WTC11 (cell line): ENCODE measurements around the gene WEE1. TPM values are rescaled to one million over a fixed set of nuclear protein-coding genes. Genes with fewer than 3 reads are reported as not detected.

Source experiments
- ATAC-seq: fragments of 200-7000 bp; cut with Tn5 transposase; 2 replicates; pipeline ENCODE4 v1.10.0; 2021; ENCODE audit warnings: mild to moderate bottlenecking, moderate library complexity
- CTCF ChIA-PET: fragments of 300-600 bp; sonication (Branson Sonifier 250); formaldehyde crosslinking; loops from one replicate; lab custom pipeline; 2021; ENCODE audit warnings: antibody characterized with exemption; lab: Charles Lee
- POLR2A ChIA-PET: fragments of 350-600 bp; sonication (Branson Sonifier 250); formaldehyde crosslinking; loops from one replicate; lab custom pipeline; 2021; ENCODE audit warnings: antibody characterized with exemption; lab: Charles Lee
- DNase-seq: peaks from one replicate; pipeline ENCODE4 v3.0.0; 2021; ENCODE audit warnings: low spot score
- H3K27ac Mint-ChIP-seq: 2 replicates; pipeline ENCODE4 v1.8.0; 2021; ENCODE audit warnings: mixed read lengths
- H3K27me3 Mint-ChIP-seq: 2 replicates; pipeline ENCODE4 v1.8.0; 2021; ENCODE audit warnings: low read depth, mild to moderate bottlenecking, moderate library complexity, mixed read lengths
- H3K36me3 Mint-ChIP-seq: 2 replicates; pipeline ENCODE4 v1.8.0; 2021; ENCODE audit warnings: mixed read lengths
- H3K4me1 Mint-ChIP-seq: 2 replicates; pipeline ENCODE4 v1.8.0; 2022; ENCODE audit warnings: mixed read lengths
- H3K4me3 Mint-ChIP-seq: 2 replicates; pipeline ENCODE4 v1.8.0; 2021; ENCODE audit warnings: mild to moderate bottlenecking, moderate library complexity, mixed read lengths
- H3K9me3 Mint-ChIP-seq: 2 replicates; pipeline ENCODE4 v1.8.0; 2021; ENCODE audit warnings: mixed read lengths
- CDX4 ChIP-seq: fragments of 250-450 bp; sonication (Bioruptor Pico); IDR thresholded peaks from 2 replicates; pipeline ENCODE4 v1.9.0; 2021; ENCODE audit warnings: moderate library complexity, mild to moderate bottlenecking, inconsistent platforms, borderline replicate concordance
- ETV6 ChIP-seq: sonication (generic); formaldehyde crosslinking; IDR thresholded peaks from 2 replicates; pipeline ENCODE4 v1.8.1; 2022; ENCODE audit warnings: mild to moderate bottlenecking, missing genetic modification reagents
- GABPB1 ChIP-seq: sonication (generic); formaldehyde crosslinking; IDR thresholded peaks from 2 replicates; pipeline ENCODE4 v1.8.1; 2023; ENCODE audit warnings: mild to moderate bottlenecking, missing genetic modification reagents
- MAX ChIP-seq: sonication (generic); formaldehyde crosslinking; IDR thresholded peaks from 2 replicates; pipeline ENCODE4 v1.8.0; 2022; ENCODE audit warnings: mild to moderate bottlenecking, missing genetic modification reagents
- MYBL2 ChIP-seq: sonication (generic); formaldehyde crosslinking; IDR thresholded peaks from 2 replicates; pipeline ENCODE4 v1.8.1; 2023; ENCODE audit warnings: mild to moderate bottlenecking, moderate library complexity, missing genetic modification reagents
- NFE2L1 ChIP-seq: sonication (generic); formaldehyde crosslinking; IDR thresholded peaks from 2 replicates; pipeline ENCODE4 v1.8.1; 2023; ENCODE audit warnings: missing genetic modification reagents
- NR2C2 ChIP-seq: sonication (generic); formaldehyde crosslinking; IDR thresholded peaks from 2 replicates; pipeline ENCODE4 v1.8.0; 2022; ENCODE audit warnings: mild to moderate bottlenecking, missing genetic modification reagents
- NR3C1 ChIP-seq: sonication (generic); formaldehyde crosslinking; conservative IDR thresholded peaks from 2 replicates; pipeline ENCODE4 v1.8.1; 2023; ENCODE audit warnings: low read depth, mild to moderate bottlenecking, missing genetic modification reagents
- STAT6 ChIP-seq: sonication (generic); formaldehyde crosslinking; conservative IDR thresholded peaks from 2 replicates; pipeline ENCODE4 v1.8.1; 2023; ENCODE audit warnings: mild to moderate bottlenecking, low read depth, missing genetic modification reagents, moderate library complexity
- TCF7 ChIP-seq: sonication (generic); formaldehyde crosslinking; IDR thresholded peaks from 2 replicates; pipeline ENCODE4 v1.8.0; 2022; ENCODE audit warnings: mild to moderate bottlenecking, low read depth, missing genetic modification reagents, moderate library complexity
- TEAD4 ChIP-seq: sonication (generic); formaldehyde crosslinking; IDR thresholded peaks from 2 replicates; pipeline ENCODE4 v1.8.0; 2022; ENCODE audit warnings: mild to moderate bottlenecking, missing genetic modification reagents
- ZNF121 ChIP-seq: sonication (generic); formaldehyde crosslinking; IDR thresholded peaks from 2 replicates; pipeline ENCODE4 v1.8.0; 2023; ENCODE audit warnings: missing genetic modification reagents
- ZNF263 ChIP-seq: sonication (generic); formaldehyde crosslinking; IDR thresholded peaks from 2 replicates; pipeline ENCODE4 v1.8.1; 2022; ENCODE audit warnings: low read depth, mild to moderate bottlenecking, moderate library complexity, missing genetic modification reagents
- ZNF317 ChIP-seq: sonication (generic); formaldehyde crosslinking; IDR thresholded peaks from 2 replicates; pipeline ENCODE4 v1.8.1; 2023; ENCODE audit warnings: low read depth, mild to moderate bottlenecking, moderate library complexity, missing genetic modification reagents, borderline replicate concordance
- ZNF416 ChIP-seq: fragments of 250-450 bp; sonication (Bioruptor Pico); IDR thresholded peaks from 2 replicates; pipeline ENCODE4 v1.9.0; 2021; ENCODE audit warnings: mild to moderate bottlenecking, inconsistent platforms
- ZSCAN18 ChIP-seq: fragments of 250-450 bp; sonication (Bioruptor Pico); IDR thresholded peaks from 2 replicates; pipeline ENCODE4 v2.1.2; 2022; ENCODE audit warnings: mild to moderate bottlenecking, moderate library complexity
- total RNA-seq: library from RNA; stranded (reverse); gene quantifications from 3 replicates; pipeline ENCODE4 v1.2.3, GENCODE V29; 2021
- TF ChIP-seq, protein P1 (sequence below): sonication (generic); formaldehyde crosslinking; IDR thresholded peaks from 2 replicates; pipeline ENCODE4 v1.8.1; 2022; ENCODE audit warnings: low read depth, mild to moderate bottlenecking, moderate library complexity, missing genetic modification reagents, borderline replicate concordance
- TF ChIP-seq, protein P2 (sequence below): sonication (generic); formaldehyde crosslinking; IDR thresholded peaks from 2 replicates; pipeline ENCODE4 v1.8.1; 2023; ENCODE audit warnings: mild to moderate bottlenecking, missing genetic modification reagents
- TF ChIP-seq, protein P3 (sequence below): sonication (generic); formaldehyde crosslinking; IDR thresholded peaks from 2 replicates; pipeline ENCODE4 v1.8.0; 2023; ENCODE audit warnings: mild to moderate bottlenecking, missing genetic modification reagents

The WEE1 gene
- total RNA-seq, 1 experiment from 2014 or later = 109 TPM

GRCh38 chr11:9566561-9567063 lies 6.9 kb upstream of the WEE1 start (continued):
- TF ChIP-seq MYBL2 (CRISPR knock-in tag) = no peak
- no peak for TF ChIP-seq ZNF317
- no peak for TF ChIP-seq GABPB1 (CRISPR knock-in tag)
- TF ChIP-seq, protein P1, sequence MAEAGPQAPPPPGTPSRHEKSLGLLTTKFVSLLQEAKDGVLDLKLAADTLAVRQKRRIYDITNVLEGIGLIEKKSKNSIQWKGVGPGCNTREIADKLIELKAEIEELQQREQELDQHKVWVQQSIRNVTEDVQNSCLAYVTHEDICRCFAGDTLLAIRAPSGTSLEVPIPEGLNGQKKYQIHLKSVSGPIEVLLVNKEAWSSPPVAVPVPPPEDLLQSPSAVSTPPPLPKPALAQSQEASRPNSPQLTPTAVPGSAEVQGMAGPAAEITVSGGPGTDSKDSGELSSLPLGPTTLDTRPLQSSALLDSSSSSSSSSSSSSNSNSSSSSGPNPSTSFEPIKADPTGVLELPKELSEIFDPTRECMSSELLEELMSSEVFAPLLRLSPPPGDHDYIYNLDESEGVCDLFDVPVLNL (CRISPR knock-in tag) = no peak
- TF ChIP-seq ZSCAN18 (CRISPR knock-in tag) = no peak

- DNase-seq (no peak), ATAC-seq (no peak)
- peaks cover 60% of the 10 kb centered on the region for H3K4me1 Mint-ChIP-seq
- TF ChIP-seq NR2C2 (CRISPR knock-in tag) (no peak), NR3C1 (CRISPR knock-in tag) (no peak), ZNF416 (CRISPR knock-in tag) (no peak)
- peaks cover under 1% of the 10 kb centered on the region for H3K9me3 Mint-ChIP-seq
- ChIA-PET CTCF (interaction anchor here (0.6 to 2.6 kb wide), 2 partner anchors 33 to 101 kb away, joined by 3 to 22 read pairs; no protein-coding TSS in a partner anchor), POLR2A (no interaction called here)
- peaks cover under 1% of the 10 kb centered on the region for H3K36me3 Mint-ChIP-seq
- H3K27me3 Mint-ChIP-seq = no peaks in the 10 kb centered on the region
- H3K27ac Mint-ChIP-seq = no peak overlapping the region
- no peak overlapping the region for H3K4me3 Mint-ChIP-seq
Observed at GRCh38 chr11:9567401-9567800, 6.1 kb upstream of the WEE1 start.

- DNase-seq = no peak
- Mint-ChIP-seq H3K27me3 (no peaks in the 10 kb centered on the region), H3K4me1 (peaks cover 60% of the 10 kb centered on the region), H3K4me3 (peak overlapping the region; percentile 44), H3K27ac (peak overlapping the region; percentile 97), H3K36me3 (no peaks in the 10 kb centered on the region), H3K9me3 (no peaks in the 10 kb centered on the region)
- POLR2A ChIA-PET = interaction anchor here (1.1 kb wide), 1 partner anchor 108 kb away, joined by 4 read pairs; the partner anchor contains the start of gene ZNF143
- no peak for ATAC-seq
- CTCF ChIA-PET = interaction anchor here (0.6 to 2.6 kb wide), 4 partner anchors 34 to 101 kb away, joined by 3 to 22 read pairs (median 4); no protein-coding TSS in a partner anchor
- TF ChIP-seq ZSCAN18 (CRISPR knock-in tag) (no peak), NFE2L1 (CRISPR knock-in tag) (no peak), ZNF263 (CRISPR knock-in tag) (no peak), TEAD4 (CRISPR knock-in tag) (no peak), ETV6 (CRISPR knock-in tag) (no peak), TCF7 (CRISPR knock-in tag) (no peak), ZNF121 (no peak), CDX4 (CRISPR knock-in tag) (no peak), STAT6 (CRISPR knock-in tag) (no peak), NR3C1 (CRISPR knock-in tag) (no peak), MAX (CRISPR knock-in tag) (no peak)
- TF ChIP-seq, protein P2, sequence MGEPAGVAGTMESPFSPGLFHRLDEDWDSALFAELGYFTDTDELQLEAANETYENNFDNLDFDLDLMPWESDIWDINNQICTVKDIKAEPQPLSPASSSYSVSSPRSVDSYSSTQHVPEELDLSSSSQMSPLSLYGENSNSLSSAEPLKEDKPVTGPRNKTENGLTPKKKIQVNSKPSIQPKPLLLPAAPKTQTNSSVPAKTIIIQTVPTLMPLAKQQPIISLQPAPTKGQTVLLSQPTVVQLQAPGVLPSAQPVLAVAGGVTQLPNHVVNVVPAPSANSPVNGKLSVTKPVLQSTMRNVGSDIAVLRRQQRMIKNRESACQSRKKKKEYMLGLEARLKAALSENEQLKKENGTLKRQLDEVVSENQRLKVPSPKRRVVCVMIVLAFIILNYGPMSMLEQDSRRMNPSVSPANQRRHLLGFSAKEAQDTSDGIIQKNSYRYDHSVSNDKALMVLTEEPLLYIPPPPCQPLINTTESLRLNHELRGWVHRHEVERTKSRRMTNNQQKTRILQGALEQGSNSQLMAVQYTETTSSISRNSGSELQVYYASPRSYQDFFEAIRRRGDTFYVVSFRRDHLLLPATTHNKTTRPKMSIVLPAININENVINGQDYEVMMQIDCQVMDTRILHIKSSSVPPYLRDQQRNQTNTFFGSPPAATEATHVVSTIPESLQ (CRISPR knock-in tag) = no peak
- TF ChIP-seq, protein P3, sequence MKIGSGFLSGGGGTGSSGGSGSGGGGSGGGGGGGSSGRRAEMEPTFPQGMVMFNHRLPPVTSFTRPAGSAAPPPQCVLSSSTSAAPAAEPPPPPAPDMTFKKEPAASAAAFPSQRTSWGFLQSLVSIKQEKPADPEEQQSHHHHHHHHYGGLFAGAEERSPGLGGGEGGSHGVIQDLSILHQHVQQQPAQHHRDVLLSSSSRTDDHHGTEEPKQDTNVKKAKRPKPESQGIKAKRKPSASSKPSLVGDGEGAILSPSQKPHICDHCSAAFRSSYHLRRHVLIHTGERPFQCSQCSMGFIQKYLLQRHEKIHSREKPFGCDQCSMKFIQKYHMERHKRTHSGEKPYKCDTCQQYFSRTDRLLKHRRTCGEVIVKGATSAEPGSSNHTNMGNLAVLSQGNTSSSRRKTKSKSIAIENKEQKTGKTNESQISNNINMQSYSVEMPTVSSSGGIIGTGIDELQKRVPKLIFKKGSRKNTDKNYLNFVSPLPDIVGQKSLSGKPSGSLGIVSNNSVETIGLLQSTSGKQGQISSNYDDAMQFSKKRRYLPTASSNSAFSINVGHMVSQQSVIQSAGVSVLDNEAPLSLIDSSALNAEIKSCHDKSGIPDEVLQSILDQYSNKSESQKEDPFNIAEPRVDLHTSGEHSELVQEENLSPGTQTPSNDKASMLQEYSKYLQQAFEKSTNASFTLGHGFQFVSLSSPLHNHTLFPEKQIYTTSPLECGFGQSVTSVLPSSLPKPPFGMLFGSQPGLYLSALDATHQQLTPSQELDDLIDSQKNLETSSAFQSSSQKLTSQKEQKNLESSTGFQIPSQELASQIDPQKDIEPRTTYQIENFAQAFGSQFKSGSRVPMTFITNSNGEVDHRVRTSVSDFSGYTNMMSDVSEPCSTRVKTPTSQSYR = no peak
Observed at GRCh38 chr11:9568161-9568853, 5.2 kb upstream of the WEE1 start.
